Stromal cell of bone marrow (primary cell): ENCODE data around the gene TLCD2.
"Not testable (repeated sequence)": the region's sequence is repeated elsewhere in the genome, so short reads cannot be mapped to it uniquely, and the experiment has no call there.

Experiments used
- DNase-seq: peaks from one replicate; pipeline ENCODE4 v3.0.0-alpha.2; 2012; ENCODE audit warnings: low read depth

The TLCD2 gene, protein sequence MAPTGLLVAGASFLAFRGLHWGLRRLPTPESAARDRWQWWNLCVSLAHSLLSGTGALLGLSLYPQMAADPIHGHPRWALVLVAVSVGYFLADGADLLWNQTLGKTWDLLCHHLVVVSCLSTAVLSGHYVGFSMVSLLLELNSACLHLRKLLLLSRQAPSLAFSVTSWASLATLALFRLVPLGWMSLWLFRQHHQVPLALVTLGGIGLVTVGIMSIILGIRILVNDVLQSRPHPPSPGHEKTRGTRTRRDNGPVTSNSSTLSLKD

GRCh38 chr17:1709971-1710806, at the start of gene TLCD2:
TSS of gene TLCD2 (minus strand) at chr17:1710377. CDS start at chr17:1710242, 135 bp downstream.
- DNase-seq, result no peak

GRCh38 chr17:1759529-1759928, 49.4 kb upstream of the TLCD2 start:
- DNase-seq, result no peak

GRCh38 chr17:1758807-1759206, 48.6 kb upstream of the TLCD2 start:
- no peak for DNase-seq

DNA sequence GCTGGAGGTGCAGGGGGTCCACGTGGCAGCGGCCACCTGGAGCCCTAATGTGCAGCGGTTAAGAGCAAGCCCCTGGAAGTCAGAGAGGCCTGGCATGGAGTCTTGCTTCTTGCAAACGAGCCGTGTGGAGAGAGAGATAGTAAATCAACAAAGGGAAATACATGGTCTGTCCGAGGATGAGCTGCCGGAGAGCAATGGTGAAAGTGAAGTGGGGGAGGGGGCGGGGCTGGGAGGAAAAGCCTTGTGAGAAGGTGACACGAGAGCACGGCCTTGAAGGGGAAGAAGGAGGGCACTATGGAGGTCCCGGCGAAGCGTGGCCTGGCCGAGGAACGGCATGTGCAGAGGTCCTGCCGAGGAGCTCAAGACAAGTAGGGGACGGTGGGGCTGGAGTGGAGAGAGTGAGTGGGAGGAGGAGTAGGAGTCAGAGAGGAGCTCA, 45.7 kb upstream of the TLCD2 start:
- no peak for DNase-seq

DNA sequence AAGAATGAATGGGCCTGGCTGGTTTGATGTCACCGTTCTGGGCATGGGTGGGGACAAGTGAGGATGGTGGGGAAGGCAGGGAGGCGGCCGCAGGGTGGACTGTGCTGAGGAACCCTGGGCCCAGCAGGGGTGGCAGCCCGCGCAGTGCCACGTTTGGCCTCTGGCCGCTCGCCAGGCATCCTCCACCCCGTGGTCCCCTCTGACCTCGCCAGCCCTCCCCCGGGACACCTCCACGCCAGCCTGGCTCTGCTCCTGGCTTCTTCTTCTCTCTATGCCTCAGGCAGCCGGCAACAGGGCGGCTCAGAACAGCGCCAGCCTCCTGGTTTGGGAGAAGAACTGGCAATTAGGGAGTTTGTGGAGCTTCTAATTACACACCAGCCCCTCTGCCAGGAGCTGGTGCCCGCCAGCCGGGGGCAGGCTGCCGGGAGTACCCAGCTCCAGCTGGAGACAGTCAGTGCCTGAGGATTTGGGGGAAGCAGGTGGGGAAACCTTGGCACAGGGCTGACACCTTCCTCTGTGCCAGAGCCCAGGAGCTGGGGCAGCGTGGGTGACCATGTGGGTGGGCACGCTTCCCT, 45.2 kb upstream of the TLCD2 start:
- no peak for DNase-seq

DNA sequence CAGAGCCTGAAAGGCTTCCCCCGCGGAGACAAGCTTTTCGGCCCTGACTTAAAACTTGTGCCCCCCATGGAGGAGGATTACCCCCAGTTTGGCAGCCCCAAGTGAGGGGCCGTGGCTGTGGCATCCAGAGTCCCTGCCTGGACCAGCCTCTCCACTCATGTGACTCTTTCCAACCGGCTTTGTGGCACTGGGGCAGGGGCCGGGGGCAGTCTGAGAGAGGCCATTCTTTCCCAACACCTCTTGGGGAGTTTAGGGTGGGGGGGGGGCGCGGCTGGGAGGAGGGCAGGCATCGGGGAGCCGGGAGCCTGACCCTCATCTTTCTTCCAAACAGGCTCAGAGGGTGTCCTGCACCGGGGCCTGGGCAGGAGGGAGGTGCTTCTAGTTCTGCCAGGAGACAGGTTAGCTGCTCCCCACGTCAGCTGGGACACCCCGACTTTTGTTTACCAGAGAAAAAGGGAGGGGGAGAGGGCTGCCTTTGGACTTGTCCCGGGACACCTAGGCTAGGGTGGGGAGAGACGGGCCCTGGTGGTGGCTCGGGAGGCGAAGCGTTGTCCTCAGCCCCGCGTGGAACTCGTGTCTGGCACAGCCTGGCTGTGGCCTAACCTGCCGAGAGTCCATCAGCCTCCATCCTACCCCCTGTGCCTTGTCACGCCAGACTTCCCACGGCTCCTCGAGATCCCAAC, 44.4 kb upstream of the TLCD2 start:
- no peak for DNase-seq

- DNase-seq, result no peak
Observed at GRCh38 chr17:1753767-1754429, 43.7 kb upstream of the TLCD2 start.

GRCh38 chr17:1752425-1753262, 42.5 kb upstream of the TLCD2 start:
- DNase-seq, result no peak

DNA sequence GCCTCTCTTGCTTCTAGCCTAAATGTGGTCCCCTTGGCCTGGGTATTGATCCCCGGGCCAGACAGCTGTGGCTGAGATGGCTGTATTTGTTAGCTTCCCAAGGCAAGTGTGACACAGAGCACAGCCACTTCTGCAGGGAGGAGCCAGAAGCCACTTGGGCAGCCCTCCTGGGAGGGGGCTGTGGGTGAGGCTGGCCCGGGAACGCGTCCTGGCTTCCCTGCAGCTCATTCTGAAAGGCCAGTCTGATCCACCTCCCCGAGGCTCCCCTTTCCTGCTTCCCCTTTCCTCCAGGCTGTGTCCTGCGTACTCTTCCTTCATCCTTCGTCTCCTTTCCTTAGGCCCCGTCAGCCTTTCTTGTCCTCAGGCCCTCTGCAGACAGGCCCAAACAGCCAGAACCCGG, 40.5 kb upstream of the TLCD2 start:
- DNase-seq, result no peak

DNA sequence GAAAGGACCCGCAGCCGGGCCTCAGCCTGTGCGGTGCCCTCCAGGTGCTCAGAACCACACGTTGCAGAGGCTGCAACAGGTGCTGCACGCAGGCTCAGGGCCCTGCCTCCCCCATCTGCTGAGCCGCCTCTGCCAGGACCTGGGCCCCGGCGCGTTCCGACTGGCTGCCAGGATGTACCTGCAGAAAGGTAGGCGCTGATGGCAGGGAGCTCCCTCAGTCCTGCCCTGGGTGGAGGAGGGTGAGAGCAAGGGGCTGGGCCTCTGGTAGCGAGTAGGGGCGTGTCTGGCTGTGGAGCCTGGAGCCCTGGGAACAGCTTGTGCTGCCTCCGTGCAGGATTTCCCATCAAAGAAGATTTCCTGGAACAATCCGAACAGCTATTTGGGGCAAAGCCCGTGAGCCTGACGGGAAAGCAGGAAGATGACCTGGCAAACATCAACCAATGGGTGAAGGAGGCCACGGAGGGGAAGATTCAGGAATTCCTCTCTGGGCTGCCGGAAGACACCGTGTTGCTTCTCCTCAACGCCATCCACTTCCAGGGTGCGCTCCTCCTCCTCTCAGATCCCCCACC, 36.9 kb upstream of the TLCD2 start:
- no peak for DNase-seq

DNA sequence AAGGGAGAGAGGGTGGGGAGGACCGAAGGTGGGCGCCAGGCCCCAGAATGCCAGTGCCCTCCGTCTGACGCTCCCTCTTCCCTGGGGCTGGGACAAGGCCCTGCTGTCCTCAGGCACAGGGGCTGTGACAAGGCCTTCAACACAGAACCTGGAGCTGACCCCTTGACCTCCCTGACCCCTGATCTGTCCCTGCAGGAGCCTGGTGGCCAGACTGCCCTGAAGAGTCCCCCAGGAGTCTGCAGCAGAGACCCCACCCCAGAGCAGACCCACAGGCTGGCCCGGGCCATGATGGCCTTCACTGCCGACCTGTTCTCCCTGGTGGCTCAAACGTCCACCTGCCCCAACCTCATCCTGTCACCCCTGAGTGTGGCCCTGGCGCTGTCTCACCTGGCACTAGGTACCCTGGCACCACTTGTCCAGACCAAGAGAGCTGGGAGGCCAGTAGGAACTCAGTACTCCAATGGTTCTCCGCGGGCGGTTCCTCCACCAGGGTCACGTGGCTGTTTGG, 35.4 kb upstream of the TLCD2 start:
- DNase-seq, result no peak

DNA sequence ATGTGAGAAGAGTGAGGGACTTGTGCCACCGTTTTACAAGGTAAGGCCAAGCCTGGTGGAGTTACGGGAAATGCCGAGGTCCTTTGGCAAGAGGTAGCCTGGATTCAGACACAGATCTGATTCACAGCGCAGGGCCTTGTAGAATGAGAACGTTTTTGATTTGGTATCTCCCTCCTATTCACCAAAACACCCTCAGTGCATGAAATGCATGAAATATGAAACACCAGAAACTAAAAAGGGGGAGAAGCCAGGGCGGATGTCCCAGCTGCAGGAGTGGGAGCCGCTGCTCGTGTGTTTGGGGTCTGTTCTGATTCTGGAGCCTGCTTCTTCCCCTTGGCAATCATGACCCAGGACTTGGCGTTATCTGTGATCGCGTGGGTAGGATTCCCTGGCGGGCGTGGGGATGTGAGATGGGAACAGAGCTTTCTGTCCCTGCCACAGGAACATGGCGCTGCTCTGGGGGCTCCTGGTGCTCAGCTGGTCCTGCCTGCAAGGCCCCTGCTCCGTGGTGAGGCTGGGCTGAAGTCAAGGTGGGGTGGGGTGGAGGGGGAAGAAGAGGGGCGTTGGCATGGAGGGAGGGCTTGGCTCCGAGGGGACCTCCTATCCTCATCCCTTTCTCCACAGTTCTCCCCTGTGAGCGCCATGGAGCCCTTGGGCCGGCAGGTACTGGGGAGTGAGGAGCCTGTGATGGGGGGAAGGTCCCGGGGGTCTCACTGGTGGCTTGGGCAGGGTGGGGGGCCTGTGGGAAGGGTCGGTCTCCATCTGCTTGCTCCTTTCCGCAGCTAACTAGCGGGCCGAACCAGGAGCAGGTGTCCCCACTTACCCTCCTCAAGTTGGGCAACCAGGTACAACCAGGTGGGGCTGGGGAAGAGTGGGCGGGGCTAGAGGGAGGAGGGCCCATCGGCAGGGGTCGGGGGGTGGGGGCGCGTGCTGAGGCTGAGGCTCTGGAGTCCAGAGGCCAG, 34.7 kb upstream of the TLCD2 start:
- no peak for DNase-seq

DNA sequence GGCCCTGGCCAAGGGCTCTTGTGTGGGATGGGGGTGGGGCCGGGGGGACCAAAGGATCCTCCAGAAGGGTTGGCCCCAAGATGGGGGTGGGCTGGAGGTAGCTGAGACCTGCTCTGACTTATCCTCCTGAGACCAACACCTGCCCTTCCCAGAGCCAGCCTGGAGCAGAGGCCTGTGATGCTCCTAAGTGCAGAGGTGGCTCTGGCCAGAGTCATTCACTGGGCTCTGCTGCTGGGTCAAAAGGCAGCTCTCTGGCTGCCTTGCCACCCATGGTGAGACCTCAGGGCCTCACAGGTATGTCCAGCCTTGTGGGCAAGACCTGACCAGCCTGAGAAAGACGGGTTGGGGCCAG, 32.9 kb upstream of the TLCD2 start:
- no peak for DNase-seq

- no peak for DNase-seq
Observed at GRCh38 chr17:1742371-1743087, 32.4 kb upstream of the TLCD2 start, which contains the start of gene SERPINF2. TSS of gene SERPINF2 (plus strand) at chr17:1742871. CDS start at chr17:1744996, 2,125 bp downstream.

- DNase-seq, result not testable (repeated sequence)
Observed at GRCh38 chr17:1741899-1742298, 31.7 kb upstream of the TLCD2 start.

GRCh38 chr17:1737531-1738291, 27.5 kb upstream of the TLCD2 start:
- DNase-seq, result no peak

DNA sequence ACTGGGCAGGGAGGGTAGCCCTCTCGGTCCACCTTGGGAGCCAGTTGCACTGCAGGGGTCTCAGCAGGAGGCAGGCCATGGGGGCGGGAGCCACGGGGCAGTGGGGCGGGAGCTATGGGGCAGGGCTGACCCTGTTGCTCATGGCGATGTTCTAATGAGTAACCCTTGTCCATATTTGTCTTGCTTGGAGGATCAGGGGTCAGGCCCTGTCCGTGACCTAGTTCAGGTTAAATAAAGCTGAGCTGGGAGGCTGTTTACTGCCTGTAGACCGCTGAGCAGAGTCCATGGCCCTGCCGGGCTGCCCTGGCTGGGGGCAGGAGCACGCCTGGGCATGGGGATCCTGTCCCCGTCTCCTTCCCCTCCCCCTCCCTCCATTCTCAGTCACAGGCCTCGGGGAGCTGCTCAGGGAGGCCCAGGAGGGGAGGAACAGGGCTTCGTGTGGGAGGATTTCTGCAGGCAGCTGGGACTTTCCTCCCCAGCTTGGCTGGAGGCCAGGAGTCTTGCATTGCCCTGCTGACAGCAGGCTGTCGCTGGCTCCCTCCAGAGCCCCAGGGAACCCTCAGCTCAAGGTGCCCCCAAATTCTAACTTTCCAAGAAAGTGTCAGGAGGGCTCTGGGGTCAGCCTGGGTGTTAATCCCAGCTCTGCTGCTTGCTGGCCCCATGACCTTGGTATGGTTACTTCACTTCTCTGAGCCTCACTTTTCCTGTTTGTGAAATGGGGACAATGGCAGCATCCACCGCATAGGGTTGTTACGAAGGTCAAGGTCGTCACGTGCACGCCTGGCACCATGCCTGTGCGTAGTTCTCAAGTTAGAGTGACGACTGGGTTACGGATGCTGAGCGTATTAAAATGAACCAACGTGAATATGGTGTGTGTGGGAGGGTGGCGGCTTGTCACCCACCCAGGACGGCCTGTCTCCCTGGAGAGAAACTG, 26.4 kb upstream of the TLCD2 start:
- no peak for DNase-seq
